Esophagus squamous epithelium (tissue), 4 donors: ENCODE data around the gene INPP4B.

ENCODE experiments used
- POLR2A ChIP-seq, 4 donors: fragments of 450-650 bp; IDR thresholded peaks; one replicate each; pipeline ENCODE4 v1.6.1; 2017; ENCODE audit warnings: antibody characterized with exemption in 4 of 4, mild to moderate bottlenecking in 4 of 4, moderate library complexity in 3 of 4
- TF ChIP-seq, protein P1 (sequence below), 6 experiments: fragments of 450-650 bp in 4 of 6; fragments of 200-600 bp in 2 of 6; sonication (generic) in 2 of 6; IDR thresholded peaks; one replicate each; pipeline ENCODE4 v1.5.1; 2016 to 2019; ENCODE audit warnings: antibody characterized with exemption in 6 of 6, mild to moderate bottlenecking in 4 of 6, moderate library complexity in 4 of 6

DNA sequence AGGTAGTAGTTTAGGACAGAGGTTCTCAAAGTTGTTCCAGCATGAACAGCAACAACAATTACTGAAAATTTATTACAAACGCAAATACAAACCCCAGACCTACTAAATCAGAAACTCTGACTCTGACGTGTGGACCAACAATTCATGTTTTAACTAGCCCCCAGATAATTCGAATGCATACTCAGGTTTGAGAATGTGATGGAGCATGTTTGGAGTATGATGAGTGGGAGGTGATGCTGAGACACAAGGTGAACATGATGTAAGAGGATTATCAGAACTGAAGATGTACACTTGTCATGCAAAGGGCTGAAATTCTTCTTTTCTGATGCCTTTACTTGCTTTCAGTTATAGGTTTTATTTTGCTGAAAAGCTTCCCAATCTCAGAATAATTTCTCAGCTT, 323.0 kb downstream of the INPP4B start:
- TF ChIP-seq, protein P1, sequence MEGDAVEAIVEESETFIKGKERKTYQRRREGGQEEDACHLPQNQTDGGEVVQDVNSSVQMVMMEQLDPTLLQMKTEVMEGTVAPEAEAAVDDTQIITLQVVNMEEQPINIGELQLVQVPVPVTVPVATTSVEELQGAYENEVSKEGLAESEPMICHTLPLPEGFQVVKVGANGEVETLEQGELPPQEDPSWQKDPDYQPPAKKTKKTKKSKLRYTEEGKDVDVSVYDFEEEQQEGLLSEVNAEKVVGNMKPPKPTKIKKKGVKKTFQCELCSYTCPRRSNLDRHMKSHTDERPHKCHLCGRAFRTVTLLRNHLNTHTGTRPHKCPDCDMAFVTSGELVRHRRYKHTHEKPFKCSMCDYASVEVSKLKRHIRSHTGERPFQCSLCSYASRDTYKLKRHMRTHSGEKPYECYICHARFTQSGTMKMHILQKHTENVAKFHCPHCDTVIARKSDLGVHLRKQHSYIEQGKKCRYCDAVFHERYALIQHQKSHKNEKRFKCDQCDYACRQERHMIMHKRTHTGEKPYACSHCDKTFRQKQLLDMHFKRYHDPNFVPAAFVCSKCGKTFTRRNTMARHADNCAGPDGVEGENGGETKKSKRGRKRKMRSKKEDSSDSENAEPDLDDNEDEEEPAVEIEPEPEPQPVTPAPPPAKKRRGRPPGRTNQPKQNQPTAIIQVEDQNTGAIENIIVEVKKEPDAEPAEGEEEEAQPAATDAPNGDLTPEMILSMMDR (IDR thresholded peaks at IDR 0.05) = no peak
- no peak for TF ChIP-seq POLR2A (IDR thresholded peaks at IDR 0.05)
